Measurements from ENCODE around the gene GH1. TPM values are rescaled to one million over a fixed set of nuclear protein-coding genes. Genes with fewer than 3 reads are reported as not detected.

The GH1 gene
- total RNA-seq, 2 experiments from 2014 or later, result not detected

DNA sequence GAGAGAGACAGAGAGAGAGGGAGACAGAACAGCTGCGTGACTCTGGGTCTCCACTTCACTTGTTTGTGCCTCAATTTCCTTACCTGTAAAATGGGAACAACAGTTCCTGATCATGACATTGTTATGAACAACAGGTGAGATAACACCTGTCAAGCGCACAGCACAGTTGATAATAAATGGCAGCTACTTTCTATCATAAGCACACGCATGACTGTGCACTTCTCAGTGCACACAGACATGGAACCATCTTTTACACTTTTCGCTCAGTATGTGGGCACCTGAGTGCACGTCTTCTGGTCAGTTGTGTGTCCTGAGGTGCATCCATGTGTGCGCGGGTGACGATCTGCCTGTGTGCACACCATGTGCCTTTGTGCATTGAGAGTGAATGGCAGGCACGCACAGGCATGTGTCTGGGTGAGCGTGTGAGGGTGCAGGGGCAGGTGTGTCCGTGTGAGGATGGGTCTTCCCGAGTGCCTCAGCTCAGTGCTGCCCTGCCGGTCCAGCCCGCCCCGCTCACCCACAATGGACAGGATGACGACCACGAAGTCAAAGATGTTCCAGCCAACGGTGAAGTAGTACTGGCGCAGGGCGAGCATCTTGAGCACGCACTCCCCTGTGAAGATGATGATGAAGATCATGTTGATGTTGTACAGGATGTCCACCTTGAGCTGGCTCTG, 23.8 kb upstream of the GH1 start:
- POLR2A ChIA-PET, result interaction anchor here (0.8 kb wide), 1 partner anchor 24 kb away, joined by 3 read pairs; the partner anchor contains the start of gene GH1
- Mint-ChIP-seq H3K36me3 (ENCODE audit: low read depth) (no peaks in the 10 kb centered on the region), H3K27me3 (peaks cover 10% of the 10 kb centered on the region), H3K27ac (no peak overlapping the region), H3K4me3 (no peak overlapping the region), H3K9me3 (no peaks in the 10 kb centered on the region), H3K4me1 (peaks cover 31% of the 10 kb centered on the region)
- CTCF ChIA-PET, result interaction anchor here (1.7 kb wide), 1 partner anchor 23 kb away, joined by 4 read pairs; no protein-coding TSS in a partner anchor
- DNase-seq, result no peak

- no peaks in the 10 kb centered on the region for H3K9me3 Mint-ChIP-seq
- POLR2A ChIA-PET, result interaction anchor here (0.8 to 1.3 kb wide), 2 partner anchors 10 to 23 kb away, joined by 3 to 5 read pairs; partner anchors contain the start of genes CD79B and GH1
- DNase-seq, result no peak
- H3K4me3 Mint-ChIP-seq, result no peak overlapping the region
- CTCF ChIA-PET, result interaction anchor here (1.7 kb wide), 1 partner anchor 22 kb away, joined by 4 read pairs; no protein-coding TSS in a partner anchor
- H3K36me3 Mint-ChIP-seq (ENCODE audit: low read depth), result no peaks in the 10 kb centered on the region
- peaks cover 10% of the 10 kb centered on the region for H3K27me3 Mint-ChIP-seq
- peaks cover 27% of the 10 kb centered on the region for H3K4me1 Mint-ChIP-seq
- no peak overlapping the region for H3K27ac Mint-ChIP-seq
Observed at GRCh38 chr17:63941751-63942150, 23.1 kb upstream of the GH1 start.

DNA sequence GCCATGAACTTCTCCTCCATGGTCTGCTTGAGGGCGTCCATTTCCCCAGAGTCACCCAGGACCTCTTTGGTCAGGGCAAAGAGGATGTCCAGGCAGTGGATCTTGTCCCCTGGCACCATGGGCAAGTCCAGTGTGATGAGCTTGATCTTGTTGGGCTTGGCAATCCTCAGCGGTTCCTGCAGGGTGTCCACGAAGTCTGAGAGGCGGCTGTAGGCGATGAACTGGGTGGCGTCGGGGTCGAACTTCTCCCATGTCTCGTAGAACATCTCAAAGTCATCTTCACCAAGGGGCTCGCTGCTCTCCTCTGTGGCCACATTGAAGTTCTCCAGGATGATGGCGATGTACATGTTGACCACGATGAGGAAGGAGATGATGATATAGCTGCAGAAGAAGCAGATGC, 22.5 kb upstream of the GH1 start:
- POLR2A ChIA-PET, result interaction anchor here (0.6 to 1.3 kb wide), 2 partner anchors 9 to 15 kb away, joined by 4 to 5 read pairs; partner anchors contain the start of gene CD79B
- Mint-ChIP-seq H3K27me3 (peaks cover 13% of the 10 kb centered on the region), H3K27ac (no peak overlapping the region), H3K4me3 (no peak overlapping the region), H3K36me3 (ENCODE audit: low read depth) (no peaks in the 10 kb centered on the region), H3K4me1 (peaks cover 21% of the 10 kb centered on the region), H3K9me3 (no peaks in the 10 kb centered on the region)
- CTCF ChIA-PET, result interaction anchor here (0.7 kb wide), 1 partner anchor 192 kb away, joined by 3 read pairs; no protein-coding TSS in a partner anchor
- DNase-seq, result no peak

- H3K27me3 Mint-ChIP-seq, result peaks cover 15% of the 10 kb centered on the region
- no peaks in the 10 kb centered on the region for H3K9me3 Mint-ChIP-seq
- DNase-seq, result no peak
- no peaks in the 10 kb centered on the region for H3K36me3 Mint-ChIP-seq (ENCODE audit: low read depth)
- peaks cover 15% of the 10 kb centered on the region for H3K4me1 Mint-ChIP-seq
- no peak overlapping the region for H3K27ac Mint-ChIP-seq
- H3K4me3 Mint-ChIP-seq, result no peak overlapping the region
- ChIA-PET POLR2A (interaction anchor here (0.6 to 1.5 kb wide), 4 partner anchors 9 to 14 kb away, joined by 3 to 5 read pairs (median 4); partner anchors contain the start of gene CD79B), CTCF (interaction anchor here (0.7 kb wide), 1 partner anchor 193 kb away, joined by 3 read pairs; no protein-coding TSS in a partner anchor)
Observed at GRCh38 chr17:63940584-63940983, 21.9 kb upstream of the GH1 start.

GRCh38 chr17:63939884-63940283, 21.2 kb upstream of the GH1 start:
- no peak overlapping the region for H3K4me3 Mint-ChIP-seq
- H3K27me3 Mint-ChIP-seq, result peaks cover 17% of the 10 kb centered on the region
- no peaks in the 10 kb centered on the region for H3K36me3 Mint-ChIP-seq (ENCODE audit: low read depth)
- no peaks in the 10 kb centered on the region for H3K9me3 Mint-ChIP-seq
- H3K4me1 Mint-ChIP-seq, result peaks cover 9% of the 10 kb centered on the region
- no peak for DNase-seq
- ChIA-PET POLR2A (interaction anchor here (0.7 to 1.5 kb wide), 3 partner anchors 9 to 39 kb away, joined by 3 to 4 read pairs (median 3); no protein-coding TSS in a partner anchor), CTCF (no interaction called here)
- H3K27ac Mint-ChIP-seq, result no peak overlapping the region

- ChIA-PET POLR2A (interaction anchor here (1.5 kb wide), 2 partner anchors 9 to 11 kb away, joined by 3 to 4 read pairs; no protein-coding TSS in a partner anchor), CTCF (no interaction called here)
- H3K4me3 Mint-ChIP-seq, result no peak overlapping the region
- no peaks in the 10 kb centered on the region for H3K9me3 Mint-ChIP-seq
- H3K27ac Mint-ChIP-seq, result no peak overlapping the region
- DNase-seq, result no peak
- no peaks in the 10 kb centered on the region for H3K36me3 Mint-ChIP-seq (ENCODE audit: low read depth)
- peaks cover 9% of the 10 kb centered on the region for H3K4me1 Mint-ChIP-seq
- peaks cover 17% of the 10 kb centered on the region for H3K27me3 Mint-ChIP-seq
Observed at GRCh38 chr17:63939401-63939800, 20.8 kb upstream of the GH1 start.

- CTCF ChIA-PET, result interaction anchor here (1.0 kb wide), 1 partner anchor 196 kb away, joined by 5 read pairs; no protein-coding TSS in a partner anchor
- Mint-ChIP-seq H3K36me3 (ENCODE audit: low read depth) (no peaks in the 10 kb centered on the region), H3K27me3 (peaks cover 14% of the 10 kb centered on the region), H3K4me1 (peaks cover 12% of the 10 kb centered on the region), H3K4me3 (no peak overlapping the region), H3K9me3 (no peaks in the 10 kb centered on the region), H3K27ac (no peak overlapping the region)
- POLR2A ChIA-PET, result no interaction called here
- no peak for DNase-seq
Observed at GRCh38 chr17:63937920-63938319, 19.3 kb upstream of the GH1 start.

- no peak overlapping the region for H3K4me3 Mint-ChIP-seq
- DNase-seq, result no peak
- H3K36me3 Mint-ChIP-seq (ENCODE audit: low read depth), result no peaks in the 10 kb centered on the region
- H3K27ac Mint-ChIP-seq, result no peak overlapping the region
- ChIA-PET CTCF (interaction anchor here (0.7 to 1.0 kb wide), 3 partner anchors 9 to 197 kb away, joined by 3 to 7 read pairs (median 5); no protein-coding TSS in a partner anchor), POLR2A (interaction anchor here (0.6 kb wide), 1 partner anchor 47 kb away, joined by 3 read pairs; no protein-coding TSS in a partner anchor)
- no peaks in the 10 kb centered on the region for H3K9me3 Mint-ChIP-seq
- H3K27me3 Mint-ChIP-seq, result peaks cover 8% of the 10 kb centered on the region
- H3K4me1 Mint-ChIP-seq, result peaks cover 17% of the 10 kb centered on the region
Observed at GRCh38 chr17:63937319-63937718, 18.7 kb upstream of the GH1 start.

- Mint-ChIP-seq H3K27me3 (peaks cover 7% of the 10 kb centered on the region), H3K9me3 (no peaks in the 10 kb centered on the region), H3K4me3 (no peak overlapping the region), H3K27ac (no peak overlapping the region), H3K36me3 (ENCODE audit: low read depth) (peaks cover 9% of the 10 kb centered on the region), H3K4me1 (peaks cover 38% of the 10 kb centered on the region)
- DNase-seq, result no peak
- ChIA-PET POLR2A (interaction anchor here (0.8 to 2.7 kb wide), 6 partner anchors 12 to 214 kb away, joined by 3 to 10 read pairs (median 4); no protein-coding TSS in a partner anchor), CTCF (interaction anchor here (1.0 to 3.9 kb wide), 4 partner anchors 12 to 83 kb away, joined by 5 to 44 read pairs (median 8); partner anchors contain the start of gene GH1)
Observed at GRCh38 chr17:63934183-63935112, 15.8 kb upstream of the GH1 start.

DNA sequence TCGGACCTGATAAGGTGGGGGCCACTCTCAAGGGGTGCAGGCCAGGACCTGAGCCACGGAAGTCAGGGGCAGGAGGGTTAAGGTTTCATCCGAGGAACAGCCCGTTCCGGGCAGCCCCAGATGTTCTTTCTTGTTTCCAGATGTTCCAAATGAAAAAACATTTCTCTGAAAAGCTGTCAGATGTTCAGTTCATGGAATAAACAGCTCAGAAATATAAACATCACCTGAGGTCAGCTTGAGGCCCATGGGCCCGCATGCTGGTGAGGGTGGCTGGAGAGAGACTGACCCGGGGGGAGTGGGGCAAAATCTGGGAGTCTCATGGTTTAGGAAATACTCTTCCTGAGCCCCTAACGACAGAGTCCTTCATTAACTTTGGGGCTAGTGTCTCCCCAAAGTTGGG, 15.0 kb upstream of the GH1 start:
- H3K27me3 Mint-ChIP-seq, result peaks cover 7% of the 10 kb centered on the region
- ChIA-PET POLR2A (interaction anchor here (1.7 to 2.7 kb wide), 2 partner anchors 13 to 215 kb away, joined by 3 to 10 read pairs; no protein-coding TSS in a partner anchor), CTCF (interaction anchor here (3.9 kb wide), 1 partner anchor 13 kb away, joined by 44 read pairs; no protein-coding TSS in a partner anchor)
- H3K9me3 Mint-ChIP-seq, result no peaks in the 10 kb centered on the region
- H3K4me3 Mint-ChIP-seq, result no peak overlapping the region
- no peak for DNase-seq
- H3K36me3 Mint-ChIP-seq (ENCODE audit: low read depth), result peaks cover 14% of the 10 kb centered on the region
- H3K27ac Mint-ChIP-seq, result no peak overlapping the region
- peaks cover 33% of the 10 kb centered on the region for H3K4me1 Mint-ChIP-seq

GRCh38 chr17:63932721-63933120, 14.1 kb upstream of the GH1 start:
- peaks cover 7% of the 10 kb centered on the region for H3K27me3 Mint-ChIP-seq
- H3K36me3 Mint-ChIP-seq (ENCODE audit: low read depth), result peaks cover 14% of the 10 kb centered on the region
- H3K4me1 Mint-ChIP-seq, result peaks cover 31% of the 10 kb centered on the region
- H3K9me3 Mint-ChIP-seq, result no peaks in the 10 kb centered on the region
- no peak for DNase-seq
- ChIA-PET POLR2A (interaction anchor here (0.9 to 4.4 kb wide), 12 partner anchors 9 to 216 kb away, joined by 3 to 21 read pairs (median 4); partner anchors contain the start of genes GH1 and ICAM2), CTCF (interaction anchor here (1.0 to 4.2 kb wide), 8 partner anchors 14 to 200 kb away, joined by 3 to 44 read pairs (median 11); partner anchors contain the start of genes GH1 and ICAM2)
- H3K27ac Mint-ChIP-seq, result peak overlapping the region; percentile 70
- peak overlapping the region; percentile 57 for H3K4me3 Mint-ChIP-seq

GRCh38 chr17:63931981-63932561, 13.4 kb upstream of the GH1 start, which contains the start of gene CD79B:
Gene CD79B, minus strand, starts transcription at chr17:63932331. Its CDS starts 70 bp downstream, at chr17:63932261.
- DNase-seq, result peak; percentile 49
- H3K27ac Mint-ChIP-seq, result peak within 1 kb of the TSS; percentile 90
- ChIA-PET CTCF (interaction anchor here (0.6 to 4.2 kb wide), 12 partner anchors 13 to 201 kb away, joined by 3 to 44 read pairs (median 5); partner anchors contain the start of genes GH1 and ICAM2), POLR2A (interaction anchor here (0.9 to 4.4 kb wide), 13 partner anchors 9 to 213 kb away, joined by 3 to 21 read pairs (median 4); partner anchors contain the start of genes GH1 and ICAM2)
- H3K27me3 Mint-ChIP-seq, result peaks cover 7% of the 10 kb centered on the region
- no peaks in the 10 kb centered on the region for H3K9me3 Mint-ChIP-seq
- peaks cover 14% of the 10 kb centered on the region for H3K36me3 Mint-ChIP-seq (ENCODE audit: low read depth)
- peaks cover 31% of the 10 kb centered on the region for H3K4me1 Mint-ChIP-seq
- peak within 1 kb of the TSS; percentile 96 for H3K4me3 Mint-ChIP-seq
